GM12875 (cell line): ENCODE results near the gene ACOT13.

ENCODE experiments used
- H3K4me3 ChIP-seq: one replicate; pipeline ENCODE4 v1.5.1; 2011; ENCODE audit warnings: low read depth, low read length, control low read depth
- TF ChIP-seq, protein P1 (sequence below): IDR thresholded peaks from 2 replicates; pipeline ENCODE4 v1.5.1; 2011; ENCODE audit warnings: low read depth, mild to moderate bottlenecking, control low read depth, inconsistent platforms, low read length, moderate library complexity, borderline replicate concordance; ENCODE audit not compliant: insufficient read depth

The ACOT13 gene

DNA sequence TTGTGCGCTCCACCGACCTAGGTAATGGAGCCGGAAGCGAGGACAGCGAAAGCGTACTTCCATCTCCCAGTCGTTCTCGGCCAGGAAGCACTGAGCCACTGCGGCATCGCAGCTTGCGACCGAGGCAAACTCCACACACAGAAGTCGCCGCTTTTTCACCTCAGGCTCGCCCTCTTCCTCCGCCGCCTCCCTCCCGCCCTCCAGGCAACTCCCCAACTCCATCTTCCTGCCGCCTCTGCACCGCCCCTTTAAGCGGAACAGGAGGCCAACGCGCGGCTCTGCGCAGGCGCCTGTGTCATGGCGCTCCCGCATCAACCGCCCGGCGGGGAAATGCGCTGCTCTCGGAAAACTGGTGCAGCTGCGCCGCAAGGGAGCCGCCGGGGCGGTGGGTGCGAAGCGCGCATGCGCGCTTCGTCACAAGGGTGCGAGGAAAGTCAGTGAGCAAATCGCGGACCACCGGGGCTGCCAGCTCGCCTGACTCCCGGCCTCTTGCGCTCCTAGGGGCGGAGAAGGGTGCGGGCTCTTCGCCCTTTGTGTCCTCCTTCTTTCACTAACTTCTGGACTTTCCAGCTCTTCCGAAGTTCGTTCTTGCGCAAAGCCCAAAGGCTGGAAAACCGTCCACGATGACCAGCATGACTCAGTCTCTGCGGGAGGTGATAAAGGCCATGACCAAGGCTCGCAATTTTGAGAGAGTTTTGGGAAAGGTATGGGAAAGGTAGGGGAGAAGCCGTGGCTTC is at the start of gene ACOT13, which contains the start of gene TDP2:
Gene ACOT13, plus strand, starts transcription at position 437 of the 737 bp plus-strand sequence. Its CDS starts 187 bp downstream, at position 624.
Gene TDP2, minus strand, starts transcription at position 259 of the 737 bp plus-strand sequence. Its CDS starts 37 bp downstream, at position 222.
- TF ChIP-seq, protein P1, sequence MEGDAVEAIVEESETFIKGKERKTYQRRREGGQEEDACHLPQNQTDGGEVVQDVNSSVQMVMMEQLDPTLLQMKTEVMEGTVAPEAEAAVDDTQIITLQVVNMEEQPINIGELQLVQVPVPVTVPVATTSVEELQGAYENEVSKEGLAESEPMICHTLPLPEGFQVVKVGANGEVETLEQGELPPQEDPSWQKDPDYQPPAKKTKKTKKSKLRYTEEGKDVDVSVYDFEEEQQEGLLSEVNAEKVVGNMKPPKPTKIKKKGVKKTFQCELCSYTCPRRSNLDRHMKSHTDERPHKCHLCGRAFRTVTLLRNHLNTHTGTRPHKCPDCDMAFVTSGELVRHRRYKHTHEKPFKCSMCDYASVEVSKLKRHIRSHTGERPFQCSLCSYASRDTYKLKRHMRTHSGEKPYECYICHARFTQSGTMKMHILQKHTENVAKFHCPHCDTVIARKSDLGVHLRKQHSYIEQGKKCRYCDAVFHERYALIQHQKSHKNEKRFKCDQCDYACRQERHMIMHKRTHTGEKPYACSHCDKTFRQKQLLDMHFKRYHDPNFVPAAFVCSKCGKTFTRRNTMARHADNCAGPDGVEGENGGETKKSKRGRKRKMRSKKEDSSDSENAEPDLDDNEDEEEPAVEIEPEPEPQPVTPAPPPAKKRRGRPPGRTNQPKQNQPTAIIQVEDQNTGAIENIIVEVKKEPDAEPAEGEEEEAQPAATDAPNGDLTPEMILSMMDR = peak; percentile 70

GRCh38 chr6:24619661-24620060 is 47.2 kb upstream of the ACOT13 start:
- TF ChIP-seq, protein P1 = no peak
- H3K4me3 ChIP-seq = no peak overlapping the region

More for the DNA sequence above, at the start of gene ACOT13, which contains the start of gene TDP2:
- H3K4me3 ChIP-seq = peak within 1 kb of the TSS; percentile 84

- TF ChIP-seq, protein P1 = no peak
- H3K4me3 ChIP-seq = no peak overlapping the region
Measured at GRCh38 chr6:24620637-24621036, 46.2 kb upstream of the ACOT13 start.

DNA sequence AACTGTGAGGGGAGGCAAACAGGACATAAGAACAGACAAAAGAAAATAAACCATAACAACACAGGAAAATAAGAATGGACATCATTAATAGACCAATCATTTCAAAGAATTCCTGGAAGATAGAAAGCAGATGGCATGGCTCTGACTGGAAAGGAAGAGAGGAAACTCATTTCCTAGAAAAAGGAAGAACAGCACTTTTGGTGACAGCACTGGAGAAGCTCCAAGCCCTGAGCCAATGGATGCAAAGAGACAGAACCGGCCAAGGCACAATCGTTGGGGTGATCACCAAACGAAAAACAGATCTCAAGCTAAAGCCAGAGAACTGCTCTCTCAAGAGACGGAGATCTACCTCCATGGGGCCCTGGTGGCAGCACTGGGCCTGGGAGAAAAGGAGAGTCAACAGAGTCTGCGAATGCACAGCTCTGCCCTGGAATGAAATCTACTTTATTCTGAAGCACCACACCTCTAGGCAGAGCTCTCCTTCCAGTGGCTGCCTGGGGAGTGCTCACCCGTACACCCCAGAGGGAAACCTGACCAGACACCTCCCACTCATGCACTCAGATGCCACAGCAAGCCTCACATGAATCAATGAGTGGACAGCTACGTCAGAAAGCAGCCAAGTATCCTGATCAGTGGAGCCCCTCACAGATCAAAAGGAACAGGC is 45.1 kb upstream of the ACOT13 start:
- TF ChIP-seq, protein P1 = no peak
- H3K4me3 ChIP-seq = no peak overlapping the region

GRCh38 chr6:24630856-24631505 is 35.9 kb upstream of the ACOT13 start:
- H3K4me3 ChIP-seq = no peak overlapping the region
- TF ChIP-seq, protein P1 = no peak

DNA sequence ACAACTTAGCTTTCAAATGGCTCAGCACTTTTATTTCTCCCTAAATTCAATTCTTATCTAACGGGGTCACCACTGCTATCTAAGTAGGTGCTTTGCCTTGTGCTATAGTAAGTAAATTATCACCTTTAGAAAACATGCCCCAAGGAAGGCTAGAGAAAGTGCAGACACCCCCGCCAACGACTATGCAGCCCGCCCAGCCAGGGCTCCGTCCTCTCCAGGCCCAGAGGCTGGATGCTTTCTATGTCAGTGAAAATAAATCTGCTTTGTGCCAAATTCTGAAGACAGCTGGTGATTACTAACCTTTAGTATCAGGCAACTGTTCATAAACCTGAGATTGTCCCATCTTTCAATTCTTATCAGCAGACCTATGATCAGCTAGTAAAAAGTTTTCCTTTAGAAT is 35.2 kb upstream of the ACOT13 start:
- no peak overlapping the region for H3K4me3 ChIP-seq
- TF ChIP-seq, protein P1 = no peak
